IMR-90 (cell line): ENCODE data around the gene PFKL. TPM values are rescaled to one million over a fixed set of nuclear protein-coding genes. Genes with fewer than 3 reads are reported as not detected.

Source experiments
- ATAC-seq: fragments of 200-7000 bp; cut with Tn5 transposase; 2 replicates; pipeline ENCODE4 v1.9.1; 2020; ENCODE audit warnings: low read depth, mild to moderate bottlenecking, moderate library complexity
- BruUV-seq: library from RNA; stranded (reverse); fragments of 400-500 nt; replicated peaks from 2 replicates; lab custom pipeline; 2021; lab: Mats Ljungman, UMichigan
- CTCF ChIA-PET: fragments of 300-600 bp; formaldehyde crosslinking; extraction: SDS; loops from one replicate; lab custom pipeline; 2021; ENCODE audit warnings: antibody characterized with exemption; lab: Yijun Ruan, JAX
- POLR2A ChIA-PET: fragments of 300-600 bp; sonication (Branson Sonifier 250); formaldehyde crosslinking; loops from one replicate; lab custom pipeline; 2022; ENCODE audit warnings: antibody characterized with exemption; ENCODE audit not compliant: unreplicated experiment; lab: Charles Lee
- DNase-seq: peaks from one replicate; pipeline ENCODE4 v3.0.0; 2013
- H2AFZ ChIP-seq: replicated peaks from 2 replicates; pipeline ENCODE3; 2013; ENCODE audit warnings: low read length, mild to moderate bottlenecking; ENCODE audit not compliant: poor library complexity
- H2AK5ac ChIP-seq: 2 replicates; pipeline ENCODE4 v1.6.1; 2013; ENCODE audit warnings: low read depth, low read length, inconsistent platforms
- H2AK9ac ChIP-seq: replicated peaks from 2 replicates; pipeline ENCODE3; 2013; ENCODE audit warnings: mild to moderate bottlenecking, low read depth, low read length, moderate library complexity; ENCODE audit not compliant: poor library complexity
- H2BK120ac ChIP-seq: 2 replicates; pipeline ENCODE4 v1.6.1; 2013; ENCODE audit warnings: low read depth, low read length, inconsistent platforms
- H2BK15ac ChIP-seq: 3 replicates; pipeline ENCODE4 v1.6.1; 2013; ENCODE audit warnings: low read depth, low read length, inconsistent platforms
- H2BK20ac ChIP-seq: 2 replicates; pipeline ENCODE4 v1.6.1; 2013; ENCODE audit warnings: low read depth, mild to moderate bottlenecking, inconsistent platforms, low read length, moderate library complexity
- H2BK5ac ChIP-seq: 2 replicates; pipeline ENCODE4 v1.6.1; 2013; ENCODE audit warnings: mild to moderate bottlenecking, low read depth, low read length, inconsistent platforms; ENCODE audit not compliant: poor library complexity, severe bottlenecking
- H3K14ac ChIP-seq: replicated peaks from 2 replicates; pipeline ENCODE4 v1.6.1; 2013; ENCODE audit warnings: low read depth, low read length, inconsistent platforms
- H3K18ac ChIP-seq: 2 replicates; pipeline ENCODE4 v1.6.1; 2013; ENCODE audit warnings: low read depth, low read length, control low read depth
- H3K23ac ChIP-seq: 2 replicates; pipeline ENCODE4 v1.6.1; 2013; ENCODE audit warnings: low read depth, low read length, inconsistent platforms
- H3K27ac ChIP-seq: 2 replicates; pipeline ENCODE4 v1.5.1; 2013; ENCODE audit warnings: mild to moderate bottlenecking, control low read depth, low read length; ENCODE audit not compliant: insufficient read depth
- H3K27me3 ChIP-seq: 2 replicates; pipeline ENCODE4 v1.6.1; 2013; ENCODE audit warnings: low read length; ENCODE audit not compliant: control insufficient read depth, insufficient read depth
- H3K36me3 ChIP-seq: 2 replicates; pipeline ENCODE4 v1.6.1; 2013; ENCODE audit warnings: low read length, mixed read lengths; ENCODE audit not compliant: control insufficient read depth, insufficient read depth
- H3K4ac ChIP-seq: 2 replicates; pipeline ENCODE4 v1.6.1; 2013; ENCODE audit warnings: low read depth, low read length, inconsistent platforms
- H3K4me1 ChIP-seq: 2 replicates; pipeline ENCODE4 v1.6.1; 2013; ENCODE audit warnings: low read length, mixed read lengths; ENCODE audit not compliant: control insufficient read depth, insufficient read depth
- H3K4me2 ChIP-seq: 2 replicates; pipeline ENCODE4 v1.6.1; 2013; ENCODE audit warnings: low read depth, mild to moderate bottlenecking, control low read depth, low read length, moderate library complexity
- H3K4me3 ChIP-seq: 2 replicates; pipeline ENCODE4 v1.5.1; 2013; ENCODE audit warnings: low read depth, mild to moderate bottlenecking, control low read depth, low read length, moderate library complexity; ENCODE audit not compliant: insufficient read depth
- H3K56ac ChIP-seq: 2 replicates; pipeline ENCODE4 v1.6.1; 2013; ENCODE audit warnings: low read length, inconsistent platforms; ENCODE audit not compliant: insufficient read depth; ENCODE audit errors: extremely low read depth
- H3K79me1 ChIP-seq, 2 experiments: 2 replicates each; pipeline ENCODE4 v1.6.1; 2013; ENCODE audit warnings: low read length in 2 of 2, inconsistent platforms in 1 of 2, low read depth in 1 of 2
- H3K9ac ChIP-seq: 2 replicates; pipeline ENCODE4 v1.6.1; 2013; ENCODE audit warnings: low read depth, low read length, control low read depth
- H3K9me1 ChIP-seq: 2 replicates; pipeline ENCODE4 v1.6.1; 2013; ENCODE audit warnings: low read length, inconsistent platforms; ENCODE audit not compliant: insufficient read depth
- H3K9me3 ChIP-seq: 2 replicates; pipeline ENCODE4 v1.6.1; 2013; ENCODE audit warnings: low read length; ENCODE audit not compliant: control insufficient read depth, insufficient read depth
- H4K20me1 ChIP-seq: 2 replicates; pipeline ENCODE4 v1.6.1; 2013; ENCODE audit warnings: low read length, inconsistent platforms; ENCODE audit not compliant: insufficient read depth
- H4K5ac ChIP-seq: 2 replicates; pipeline ENCODE4 v1.6.1; 2013; ENCODE audit warnings: mild to moderate bottlenecking, low read depth, low read length, control low read depth
- H4K8ac ChIP-seq, 2 experiments: 2 replicates each; pipeline ENCODE4 v1.6.1; 2013; ENCODE audit warnings: low read depth in 2 of 2, low read length in 2 of 2, control low read depth in 1 of 2, inconsistent platforms in 1 of 2
- H4K91ac ChIP-seq: 2 replicates; pipeline ENCODE4 v1.6.1; 2013; ENCODE audit warnings: low read depth, low read length, inconsistent platforms; ENCODE audit not compliant: insufficient read depth
- MAZ ChIP-seq: IDR thresholded peaks from 2 replicates; pipeline ENCODE4 v1.6.1; 2012; ENCODE audit warnings: low read depth, mild to moderate bottlenecking, low read length, improper control_type of control experiment, moderate library complexity, borderline replicate concordance
- WGBS, 2 experiments: methylation state at CpG; one replicate each; pipeline versions ENCODE4 v1.1.5 to v1.1.7; 2013; ENCODE audit warnings: missing lambda C conversion rate in 2 of 2; ENCODE audit not compliant: insufficient read length in 1 of 2; ENCODE audit errors: extremely low coverage in 2 of 2; 5-methylcytosine and 5-hydroxymethylcytosine counted together
- dilution Hi-C: fragments of 300-500 bp; cut with HindIII; formaldehyde crosslinking; loops from one replicate; pipeline ENCODE4 v1.14.3; 2018; ENCODE audit warnings: low sequenced_read_pairs; ENCODE audit not compliant: unreplicated experiment
- in situ Hi-C: fragments of 300-500 bp; cut with MboI; formaldehyde crosslinking; loops from 3 replicates; pipeline ENCODE4 v1.14.3; 2019; ENCODE audit warnings: low sequenced_read_pairs, inconsistent platforms, mixed read lengths
- intact Hi-C: fragments of 100-400 bp; cut with micrococcal nuclease; formaldehyde crosslinking; loops from 2 replicates; pipeline ENCODE4 v1.10.0; 2022
- polyA plus RNA-seq, 3 experiments: library from polyadenylated mRNA; depleted of rRNA; stranded (reverse); fragments of >200 nt; gene quantifications; 2 replicates each; pipeline ENCODE4 v1.2.3, GENCODE V29; 2012; ENCODE audit warnings: low replicate concordance in 1 of 3
- total RNA-seq: library from RNA; depleted of rRNA; stranded (reverse); fragments of >200 nt; gene quantifications from 2 replicates; pipeline ENCODE4 v1.2.3, GENCODE V29; 2012

Gene PFKL
- total and polyA plus RNA-seq, 2 of the 4 experiments (the other 2 are of a cell fraction): 103 to 126 TPM

GRCh38 chr21:44314561-44314960, 14.7 kb downstream of the PFKL start:
- Histone ChIP-seq H3K4ac (no peak overlapping the region), H3K27me3 (no peaks in the 10 kb centered on the region), H3K14ac (no peak overlapping the region), H2AK5ac (no peak overlapping the region), H2BK5ac (no peak overlapping the region), H3K4me1 (no peaks in the 10 kb centered on the region), H3K4me3 (no peak overlapping the region), H3K36me3 (peaks cover 80% of the 10 kb centered on the region), H3K9ac (no peak overlapping the region), H3K27ac (no peak overlapping the region), H3K23ac (no peak overlapping the region), H4K8ac (no peak overlapping the region), H2BK120ac (no peak overlapping the region), H4K20me1 (peaks cover 13% of the 10 kb centered on the region), H2AFZ (no peak overlapping the region), H2BK20ac (no peak overlapping the region), H4K5ac (no peak overlapping the region), H3K79me1 (peaks cover 7 to 13% of the 10 kb centered on the region in 2 experiments; a peak in 3 of 4 replicates), H3K4me2 (no peak overlapping the region), H4K91ac (no peak overlapping the region), H2BK15ac (no peak overlapping the region), H3K9me1 (peaks cover 5% of the 10 kb centered on the region; the same call in 1 of the 2 replicates), H3K56ac (no peak overlapping the region), H2AK9ac (peak overlapping the region; percentile 50), H3K9me3 (no peaks in the 10 kb centered on the region), H3K18ac (no peak overlapping the region)
- no peak for DNase-seq
- WGBS, 2 experiments: 75% methylated on average over 4 of the region's 11 CpGs; no CpG with 5 or more reads in 1 of the 2 experiments
- intact Hi-C loops: no loop called here
- dilution Hi-C loops: no loop called here
- no peak for TF ChIP-seq MAZ
- ChIA-PET POLR2A (no interaction called here), CTCF (no interaction called here)
- no TSS peak for BruUV-seq
- in situ Hi-C loops: no loop called here
- no peak for ATAC-seq
